HG03103 (cell line): ENCODE results near the gene SDSL.

Source experiments
- ATAC-seq: cut with Tn5 transposase; IDR thresholded peaks from one replicate; pipeline ENCODE4 v1.9.1; 2021; ENCODE audit warnings: low read depth; ENCODE audit not compliant: unreplicated experiment

SDSL gene, protein sequence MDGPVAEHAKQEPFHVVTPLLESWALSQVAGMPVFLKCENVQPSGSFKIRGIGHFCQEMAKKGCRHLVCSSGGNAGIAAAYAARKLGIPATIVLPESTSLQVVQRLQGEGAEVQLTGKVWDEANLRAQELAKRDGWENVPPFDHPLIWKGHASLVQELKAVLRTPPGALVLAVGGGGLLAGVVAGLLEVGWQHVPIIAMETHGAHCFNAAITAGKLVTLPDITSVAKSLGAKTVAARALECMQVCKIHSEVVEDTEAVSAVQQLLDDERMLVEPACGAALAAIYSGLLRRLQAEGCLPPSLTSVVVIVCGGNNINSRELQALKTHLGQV

GRCh38 chr12:113422030-113422885 lies at the start of gene SDSL:
Gene SDSL (plus strand): TSS chr12:113422380. CDS start chr12:113427983, 5,603 bp downstream.
- ATAC-seq, result peak; percentile 80

GRCh38 chr12:113373440-113373839 lies 48.7 kb upstream of the SDSL start:
- no peak for ATAC-seq

- no peak for ATAC-seq
Observed at GRCh38 chr12:113373969-113374368, 48.2 kb upstream of the SDSL start.

- ATAC-seq, result no peak
Observed at GRCh38 chr12:113374823-113375428, 47.3 kb upstream of the SDSL start.

- ATAC-seq, result no peak
Observed at GRCh38 chr12:113378291-113378690, 43.9 kb upstream of the SDSL start.

GRCh38 chr12:113381220-113381619 lies 41.0 kb upstream of the SDSL start:
- no peak for ATAC-seq

GRCh38 chr12:113382206-113382605 lies 40.0 kb upstream of the SDSL start:
- ATAC-seq, result no peak

DNA sequence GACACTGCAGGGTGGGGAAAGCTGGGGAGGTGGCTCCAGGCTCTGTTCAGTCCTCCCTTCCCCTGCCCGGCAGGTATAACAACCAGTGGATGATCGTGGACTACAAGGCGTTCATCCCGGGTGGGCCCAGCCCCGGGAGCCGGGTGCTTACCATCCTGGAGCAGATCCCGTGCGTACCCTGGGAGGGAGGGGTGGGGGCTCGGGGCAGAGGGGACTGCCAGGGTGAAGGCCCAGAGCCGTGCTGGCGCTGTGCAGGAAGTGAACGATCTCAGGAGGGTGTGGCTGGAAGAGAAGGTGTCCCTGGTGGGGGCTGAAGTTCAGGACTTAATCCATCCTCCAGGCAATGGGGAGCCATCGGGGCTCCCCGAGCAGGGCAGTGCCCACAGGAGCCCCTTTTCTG lies 37.4 kb upstream of the SDSL start:
- no peak for ATAC-seq

- no peak for ATAC-seq
Observed at GRCh38 chr12:113385282-113385882, 36.8 kb upstream of the SDSL start.

DNA sequence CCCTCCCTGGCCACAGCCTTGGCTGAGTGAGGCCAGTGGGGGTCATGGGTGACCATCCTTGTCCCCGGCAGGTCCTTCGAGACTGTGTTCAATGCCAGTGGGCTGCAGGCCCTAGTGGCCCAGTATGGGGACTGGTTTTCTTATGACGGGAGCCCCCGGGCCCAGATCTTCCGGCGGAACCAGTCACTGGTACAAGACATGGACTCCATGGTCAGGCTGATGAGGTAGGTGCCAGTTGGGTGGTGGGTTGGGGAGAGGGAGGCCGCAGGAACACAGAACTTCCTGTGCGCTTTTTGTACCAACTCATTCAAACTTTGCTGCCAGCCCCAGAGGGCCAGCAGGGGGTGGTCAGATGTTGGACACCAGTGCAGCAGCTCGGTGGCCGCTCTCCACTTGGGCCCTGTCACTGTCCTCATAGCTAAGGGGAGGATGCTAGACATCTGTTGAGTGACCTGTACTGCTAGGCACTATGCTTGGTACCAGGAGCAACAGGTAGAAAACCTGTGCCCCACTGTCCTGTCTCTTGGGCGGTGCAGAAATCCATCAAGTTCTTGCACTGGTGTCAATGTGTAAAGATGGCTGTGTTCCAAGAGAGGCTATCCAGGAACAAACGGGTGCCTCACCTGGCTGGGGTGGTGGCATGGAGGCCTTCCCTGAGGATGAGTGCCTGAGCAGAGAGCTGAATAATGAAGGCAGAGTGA lies 35.2 kb upstream of the SDSL start:
- no peak for ATAC-seq

DNA sequence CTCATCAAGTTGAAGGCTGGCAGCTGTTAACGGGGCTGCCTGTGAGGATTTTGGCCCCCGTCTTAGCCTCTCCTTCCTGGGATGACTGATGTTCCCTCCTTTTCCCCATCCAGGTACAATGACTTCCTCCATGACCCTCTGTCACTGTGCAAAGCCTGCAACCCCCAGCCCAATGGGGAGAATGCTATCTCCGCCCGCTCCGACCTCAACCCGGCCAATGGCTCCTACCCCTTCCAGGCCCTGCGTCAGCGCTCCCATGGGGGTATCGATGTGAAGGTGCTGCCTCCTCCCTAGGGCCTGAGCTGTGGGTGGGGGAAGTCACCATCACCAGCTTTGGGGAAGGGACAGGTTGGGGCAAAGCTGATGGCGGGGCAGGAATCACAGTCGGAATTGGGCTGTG lies 34.5 kb upstream of the SDSL start:
- ATAC-seq, result no peak

DNA sequence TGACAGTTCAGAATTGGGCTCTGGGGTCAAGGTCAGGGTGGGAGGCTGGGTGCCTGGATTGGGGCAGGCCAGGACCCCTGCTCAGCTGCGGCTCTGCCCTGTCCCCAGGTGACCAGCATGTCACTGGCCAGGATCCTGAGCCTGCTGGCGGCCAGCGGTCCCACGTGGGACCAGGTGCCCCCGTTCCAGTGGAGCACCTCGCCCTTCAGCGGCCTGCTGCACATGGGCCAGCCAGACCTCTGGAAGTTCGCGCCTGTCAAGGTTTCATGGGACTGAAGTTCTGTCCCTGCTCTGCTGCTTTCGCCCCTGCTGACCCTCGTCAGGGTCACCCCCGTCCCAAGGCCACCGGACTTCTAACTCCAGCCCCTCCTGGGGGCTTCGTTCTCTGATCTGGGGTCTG lies 33.8 kb upstream of the SDSL start:
- no peak for ATAC-seq

DNA sequence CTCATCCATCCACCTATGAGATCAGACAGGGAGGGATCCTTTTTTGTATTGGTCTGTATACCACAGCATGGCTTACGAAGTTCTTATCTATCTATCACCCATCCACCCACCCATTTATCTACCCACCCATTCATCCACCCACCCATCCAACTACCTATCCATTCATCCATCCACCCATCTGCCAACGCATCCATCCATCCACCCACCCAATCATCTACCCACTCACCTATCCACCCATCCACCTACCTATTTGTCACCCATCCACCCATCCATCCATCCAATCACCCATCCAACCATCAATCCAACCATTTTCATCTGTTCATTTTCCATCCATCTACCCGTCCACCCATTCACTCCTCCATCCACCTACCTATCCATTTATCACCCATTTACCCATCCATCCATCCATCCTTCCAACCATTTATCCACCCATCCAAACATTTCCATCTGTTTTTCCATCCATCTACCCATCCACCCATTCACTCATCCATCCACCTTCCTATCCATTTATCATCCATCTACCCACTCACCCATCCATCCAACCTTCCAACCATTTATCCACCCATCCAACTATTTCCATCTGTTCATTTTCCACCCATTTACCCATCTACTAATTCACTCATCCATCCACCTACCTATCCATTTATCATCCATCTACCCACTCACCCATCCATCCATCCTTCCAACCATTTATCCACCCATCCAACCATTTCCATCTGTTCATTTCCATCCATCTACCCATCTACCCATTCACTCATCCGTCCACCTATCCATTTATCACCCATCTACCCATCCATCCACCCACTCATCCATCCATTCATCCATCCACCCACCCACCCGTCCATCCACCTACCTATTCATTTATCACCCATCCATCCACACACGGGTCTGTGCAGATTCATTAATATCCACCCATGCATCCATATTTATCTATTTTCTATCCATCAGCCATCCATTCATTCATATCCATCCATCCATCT lies 31.8 kb upstream of the SDSL start:
- ATAC-seq, result no peak

GRCh38 chr12:113391145-113391544 lies 31.0 kb upstream of the SDSL start:
- ATAC-seq, result no peak

GRCh38 chr12:113391650-113392337 lies 30.4 kb upstream of the SDSL start:
- ATAC-seq, result no peak

DNA sequence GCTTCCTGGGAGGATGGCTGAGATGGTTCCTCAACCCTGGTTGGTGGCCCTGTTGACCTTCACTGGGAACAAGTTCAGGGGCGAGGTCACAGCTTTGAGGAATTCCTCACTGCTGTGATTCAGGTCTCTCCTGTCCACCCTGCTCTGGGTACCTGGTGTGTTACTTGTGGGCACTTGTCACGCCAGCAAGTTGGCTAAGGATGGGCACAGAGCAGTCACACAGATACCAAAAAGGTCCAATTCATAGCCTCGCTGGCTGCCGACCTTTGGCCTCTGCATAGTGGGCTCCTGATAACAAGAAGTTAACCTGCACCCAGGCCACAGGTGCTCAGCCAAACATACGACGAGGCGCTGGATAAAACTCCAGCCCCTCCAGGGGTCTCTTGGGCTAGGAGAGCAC lies 29.7 kb upstream of the SDSL start:
- ATAC-seq, result no peak

- peak; percentile 66 for ATAC-seq
Observed at GRCh38 chr12:113392988-113393579, 29.1 kb upstream of the SDSL start.

DNA sequence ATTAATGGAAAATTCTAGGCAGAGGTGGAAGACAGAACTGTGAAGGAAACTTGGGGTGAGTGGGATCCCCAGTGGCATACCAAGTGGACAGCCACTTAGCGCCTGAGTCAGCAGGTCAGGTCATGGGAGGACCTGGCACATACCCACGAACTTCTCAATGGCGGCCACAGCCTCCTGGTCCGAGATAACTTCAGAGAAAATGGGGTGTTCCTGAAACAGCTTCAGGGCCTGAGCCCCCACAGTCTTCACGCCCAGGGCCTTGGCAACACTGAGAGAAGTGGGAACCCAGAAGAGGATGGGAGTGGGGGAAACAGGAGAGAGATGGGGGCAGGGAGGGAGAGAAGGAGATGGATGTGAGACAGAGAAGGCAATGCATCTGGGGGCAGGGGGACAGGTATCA lies 28.4 kb upstream of the SDSL start:
- no peak for ATAC-seq
